Thoracic aorta (tissue), 2 donors: ENCODE data around the gene SKAP2. TPM values are rescaled to one million over a fixed set of nuclear protein-coding genes. Genes with fewer than 3 reads are reported as not detected.

Experiments
- ATAC-seq: fragments of 150-250 bp; one replicate; pipeline ENCODE4 v1.8.0; 2017; ENCODE audit warnings: low read depth; ENCODE audit not compliant: insufficient number of reproducible peaks, low FRiP score
- DNase-seq: peaks from one replicate; pipeline ENCODE4 v3.0.0-alpha.2; 2020; ENCODE audit warnings: low spot score
- H3K27ac ChIP-seq, 2 donors: fragments of 200-600 bp; sonication (generic); 1 replicate in 1 of 2; 2 replicates in 1 of 2; pipeline ENCODE4 v1.5.1; 2016; ENCODE audit warnings: mild to moderate bottlenecking in 2 of 2, moderate library complexity in 2 of 2
- H3K27me3 ChIP-seq: fragments of 200-600 bp; sonication (generic); replicated peaks from 2 replicates; pipeline ENCODE4 v1.6.0; 2016; ENCODE audit warnings: mild to moderate bottlenecking; ENCODE audit not compliant: insufficient read depth
- H3K36me3 ChIP-seq: fragments of 200-600 bp; sonication (generic); one replicate; pipeline ENCODE4 v1.5.1; 2016
- H3K4me1 ChIP-seq, 2 donors: fragments of 200-600 bp; sonication (generic); 1 replicate in 1 of 2; 2 replicates in 1 of 2; pipeline versions ENCODE4 v1.5.1 to v1.6.0; 2016; ENCODE audit warnings: low read depth in 2 of 2, mild to moderate bottlenecking in 1 of 2; ENCODE audit not compliant: control insufficient read depth in 1 of 2
- H3K4me3 ChIP-seq: fragments of 200-600 bp; sonication (generic); 2 replicates; pipeline ENCODE4 v1.5.1; 2016; ENCODE audit warnings: mild to moderate bottlenecking
- H3K9me3 ChIP-seq: fragments of 200-600 bp; sonication (generic); 2 replicates; pipeline ENCODE4 v1.5.1; 2016
- CTCF ChIP-seq: fragments of 200-600 bp; sonication (generic); IDR thresholded peaks from one replicate; pipeline ENCODE4 v1.5.1; 2019; ENCODE audit warnings: antibody characterized with exemption
- total RNA-seq, 2 donors: library from RNA; depleted of rRNA; stranded (reverse); fragments of >200 nt; gene quantifications; one replicate each; pipeline versions ENCODE4 v1.1.0 to v1.2.3, GENCODE V29; 2016

Gene SKAP2
- total RNA-seq, 2 donors from 2014 or later = 16.6 to 29.0 TPM

GRCh38 chr7:26729150-26729775 is 135.1 kb downstream of the SKAP2 start:
- H3K36me3 ChIP-seq = no peaks in the 10 kb centered on the region
- no peak for TF ChIP-seq CTCF
- H3K27me3 ChIP-seq = no peaks in the 10 kb centered on the region
- no peaks in the 10 kb centered on the region for H3K4me1 ChIP-seq
- no peaks in the 10 kb centered on the region for H3K9me3 ChIP-seq
- H3K4me3 ChIP-seq = no peak overlapping the region
- H3K27ac ChIP-seq = no peak overlapping the region
- DNase-seq (no peak), ATAC-seq (no peak)

GRCh38 chr7:26726051-26726450 is 138.3 kb downstream of the SKAP2 start:
- H3K27me3 ChIP-seq = no peaks in the 10 kb centered on the region
- TF ChIP-seq CTCF = no peak

GRCh38 chr7:26724795-26725194 is 139.6 kb downstream of the SKAP2 start:
- H3K9me3 ChIP-seq = no peaks in the 10 kb centered on the region
- no peaks in the 10 kb centered on the region for H3K36me3 ChIP-seq
- DNase-seq = no peak
- H3K27me3 ChIP-seq = no peaks in the 10 kb centered on the region
- no peaks in the 10 kb centered on the region for H3K4me1 ChIP-seq
- ATAC-seq = no peak
- H3K27ac ChIP-seq = no peak overlapping the region
- TF ChIP-seq CTCF = no peak
- H3K4me3 ChIP-seq = no peak overlapping the region

More at GRCh38 chr7:26726051-26726450, 138.3 kb downstream of the SKAP2 start:
- no peaks in the 10 kb centered on the region for H3K9me3 ChIP-seq
- no peaks in the 10 kb centered on the region for H3K4me1 ChIP-seq
- H3K27ac ChIP-seq = no peak overlapping the region
- no peaks in the 10 kb centered on the region for H3K36me3 ChIP-seq
- no peak overlapping the region for H3K4me3 ChIP-seq
- DNase-seq (no peak), ATAC-seq (no peak)

GRCh38 chr7:26723129-26723528 is 141.3 kb downstream of the SKAP2 start:
- no peak for DNase-seq
- ATAC-seq = no peak

GRCh38 chr7:26721450-26721849 is 142.9 kb downstream of the SKAP2 start:
- no peak overlapping the region for H3K4me3 ChIP-seq
- ATAC-seq (no peak), DNase-seq (no peak)
- no peak overlapping the region for H3K27ac ChIP-seq
- H3K36me3 ChIP-seq = no peaks in the 10 kb centered on the region
- no peaks in the 10 kb centered on the region for H3K9me3 ChIP-seq
- H3K4me1 ChIP-seq = no peaks in the 10 kb centered on the region
- no peaks in the 10 kb centered on the region for H3K27me3 ChIP-seq
- TF ChIP-seq CTCF = no peak

More at GRCh38 chr7:26723129-26723528, 141.3 kb downstream of the SKAP2 start:
- no peak for TF ChIP-seq CTCF
- Histone ChIP-seq H3K4me1 (no peaks in the 10 kb centered on the region), H3K9me3 (no peaks in the 10 kb centered on the region), H3K36me3 (no peaks in the 10 kb centered on the region), H3K4me3 (no peak overlapping the region), H3K27ac (no peak overlapping the region), H3K27me3 (no peaks in the 10 kb centered on the region)
